Subcutaneous abdominal adipose tissue (tissue), 5 donors: ENCODE results near the gene UTP20.
"Not testable (repeated sequence)": the region's sequence is repeated elsewhere in the genome, so short reads cannot be mapped to it uniquely, and the experiment has no call there.

Source experiments
- H3K27ac ChIP-seq: one replicate; pipeline ENCODE4 v1.7.0; 2013; ENCODE audit warnings: low read depth, mild to moderate bottlenecking, inconsistent platforms, low read length, moderate library complexity
- H3K27me3 ChIP-seq, 5 donors: one replicate each; pipeline ENCODE4 v1.7.0; 2013; ENCODE audit warnings: low read length in 5 of 5, inconsistent platforms in 1 of 5; ENCODE audit not compliant: control insufficient read depth in 5 of 5, insufficient read depth in 4 of 5
- H3K36me3 ChIP-seq, 5 donors: one replicate each; pipeline ENCODE4 v1.7.0; 2013; ENCODE audit warnings: low read length in 5 of 5; ENCODE audit not compliant: control insufficient read depth in 5 of 5, insufficient read depth in 5 of 5
- H3K4me1 ChIP-seq, 5 donors: one replicate each; pipeline ENCODE4 v1.7.0; 2013; ENCODE audit warnings: low read length in 5 of 5, mild to moderate bottlenecking in 3 of 5, moderate library complexity in 1 of 5; ENCODE audit not compliant: control insufficient read depth in 5 of 5, insufficient read depth in 5 of 5
- H3K4me3 ChIP-seq, 5 donors: one replicate each; pipeline ENCODE4 v1.7.0; 2013; ENCODE audit warnings: low read length in 5 of 5, low read depth in 1 of 5
- H3K9ac ChIP-seq, 5 donors: one replicate each; pipeline ENCODE4 v1.7.0; 2013; ENCODE audit warnings: low read length in 5 of 5, mild to moderate bottlenecking in 4 of 5, moderate library complexity in 3 of 5
- H3K9me3 ChIP-seq, 5 donors: one replicate each; pipeline ENCODE4 v1.7.0; 2013; ENCODE audit warnings: low read length in 5 of 5; ENCODE audit not compliant: control insufficient read depth in 5 of 5
- donor health status: healthy.
- donor health status: healthy.
- donor health status: healthy.
- donor health status: healthy.
- donor health status: healthy.

Gene UTP20

GRCh38 chr12:101410169-101410568, 130.3 kb downstream of the UTP20 start:
- H3K27me3 ChIP-seq, H3K4me3 ChIP-seq, H3K9ac ChIP-seq, H3K27ac ChIP-seq, H3K9me3 ChIP-seq, H3K36me3 ChIP-seq: not testable (repeated sequence)
- peaks cover 4 to 30% (median 22%) of the 10 kb centered on the region in 5 donors for H3K4me1 ChIP-seq

DNA sequence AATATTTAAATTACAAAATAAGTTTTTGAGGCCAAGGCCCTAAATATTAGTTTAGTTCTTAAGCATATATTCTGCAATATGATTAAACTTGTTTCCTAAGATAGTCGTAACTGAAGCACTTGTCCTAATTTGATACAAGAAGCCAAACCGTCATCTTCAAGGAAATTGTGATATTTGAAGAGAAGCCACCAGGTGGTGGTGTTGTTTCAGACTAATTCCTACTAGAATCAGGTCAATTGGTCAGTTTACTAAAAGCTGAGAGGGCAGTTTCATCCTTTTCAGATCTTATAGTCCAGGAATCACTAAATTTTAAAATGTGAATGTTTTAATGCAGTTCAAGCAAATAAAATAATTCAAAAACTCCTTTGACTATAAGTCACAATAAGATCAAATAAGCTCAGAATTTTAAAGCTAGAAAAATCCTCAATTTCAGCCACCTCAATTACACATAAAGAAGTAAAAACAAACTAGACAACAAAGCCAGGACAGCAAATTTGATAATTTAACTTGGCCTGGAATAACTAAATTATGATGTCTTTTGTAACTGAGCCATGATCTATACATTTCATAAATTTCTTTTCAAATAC, 134.7 kb downstream of the UTP20 start:
- H3K27ac ChIP-seq, result no peak overlapping the region

DNA sequence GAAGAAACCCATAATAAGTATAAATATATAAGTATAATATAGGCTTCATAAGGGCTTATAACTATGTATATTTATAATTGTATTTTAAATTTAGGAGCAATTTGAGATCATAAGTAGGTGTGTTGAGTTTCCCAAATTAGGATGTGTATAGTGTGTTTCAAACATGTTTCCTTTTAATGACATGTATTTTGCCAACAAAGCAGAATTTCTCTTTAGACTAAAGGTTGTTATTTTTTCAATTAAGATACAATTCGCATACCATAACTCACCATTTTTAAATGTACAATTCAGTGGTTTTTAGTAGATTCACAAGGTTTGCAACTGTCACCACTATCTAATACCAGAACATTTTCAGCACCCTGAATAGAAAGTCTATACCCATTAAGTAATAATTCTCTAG, 135.3 kb downstream of the UTP20 start:
- Histone ChIP-seq H3K4me1 (no peaks in the 10 kb centered on the region), H3K9ac (no peak overlapping the region), H3K4me3 (no peak overlapping the region), H3K9me3 (no peaks in the 10 kb centered on the region), H3K27me3 (no peaks in the 10 kb centered on the region), H3K36me3 (no peaks in the 10 kb centered on the region), H3K27ac (no peak overlapping the region)

More for the DNA sequence above, 134.7 kb downstream of the UTP20 start:
- no peaks in the 10 kb centered on the region for H3K36me3 ChIP-seq
- H3K9ac ChIP-seq, result no peak overlapping the region
- no peak overlapping the region for H3K4me3 ChIP-seq
- no peaks in the 10 kb centered on the region for H3K27me3 ChIP-seq
- no peaks in the 10 kb centered on the region for H3K9me3 ChIP-seq
- no peaks in the 10 kb centered on the region for H3K4me1 ChIP-seq

DNA sequence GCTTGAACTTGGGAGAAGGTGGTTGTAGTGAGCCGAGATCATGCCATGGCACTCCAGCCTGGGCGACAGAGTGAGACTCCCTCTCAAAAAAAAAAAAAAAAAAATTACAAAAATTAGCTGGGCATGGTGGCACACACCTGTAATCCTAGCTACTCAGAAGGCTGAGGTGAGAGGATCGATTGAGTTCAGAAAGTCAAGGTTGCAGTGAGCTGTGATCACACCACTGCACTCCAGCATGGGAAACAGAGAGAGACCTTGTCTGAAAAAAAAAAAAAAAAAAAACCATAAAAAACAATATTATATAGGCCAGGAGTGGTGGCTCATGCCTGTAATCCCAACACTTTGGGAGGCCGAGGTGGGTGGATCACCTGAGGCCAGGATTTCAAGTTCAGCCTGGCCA, 142.2 kb downstream of the UTP20 start:
- not testable (repeated sequence) for H3K36me3 ChIP-seq, H3K9me3 ChIP-seq, H3K4me1 ChIP-seq, H3K27me3 ChIP-seq, H3K4me3 ChIP-seq, H3K9ac ChIP-seq, H3K27ac ChIP-seq

GRCh38 chr12:101424620-101425019, 144.7 kb downstream of the UTP20 start:
- peaks cover 0 to 2% (median 0%) of the 10 kb centered on the region in 5 donors for H3K27me3 ChIP-seq
- no peak overlapping the region for H3K9ac ChIP-seq
- H3K4me1 ChIP-seq, result no peaks in the 10 kb centered on the region
- H3K36me3 ChIP-seq, result no peaks in the 10 kb centered on the region
- H3K27ac ChIP-seq, result no peak overlapping the region
- no peaks in the 10 kb centered on the region for H3K9me3 ChIP-seq
- H3K4me3 ChIP-seq, result no peak overlapping the region

DNA sequence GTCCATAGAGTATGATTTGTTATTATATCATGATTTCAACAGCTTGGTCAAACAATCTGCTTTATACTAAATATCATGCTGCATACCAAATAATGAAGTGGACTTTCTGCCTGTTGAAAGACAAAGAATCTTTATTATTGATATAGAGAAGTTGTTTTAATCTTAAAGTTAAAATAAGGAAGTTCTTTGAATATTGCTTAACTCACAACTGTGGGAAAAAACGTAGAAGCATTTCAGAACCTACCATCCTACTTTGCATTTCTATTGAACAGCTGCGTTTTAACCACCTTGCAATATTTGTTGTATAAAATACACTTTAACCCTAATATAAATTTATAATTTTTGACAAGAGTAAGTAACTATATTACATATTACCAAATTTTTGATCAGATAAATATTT, 150.6 kb downstream of the UTP20 start:
- Histone ChIP-seq H3K9me3 (no peaks in the 10 kb centered on the region), H3K9ac (no peak overlapping the region), H3K27ac (no peak overlapping the region), H3K36me3 (no peaks in the 10 kb centered on the region), H3K4me3 (no peak overlapping the region), H3K27me3 (peaks cover 0 to 2% (median 0%) of the 10 kb centered on the region in 5 donors), H3K4me1 (no peaks in the 10 kb centered on the region)

GRCh38 chr12:101436136-101436535, 156.2 kb downstream of the UTP20 start:
- no peaks in the 10 kb centered on the region for H3K36me3 ChIP-seq
- no peak overlapping the region for H3K9ac ChIP-seq
- no peaks in the 10 kb centered on the region for H3K4me1 ChIP-seq
- no peaks in the 10 kb centered on the region for H3K9me3 ChIP-seq
- no peak overlapping the region for H3K27ac ChIP-seq
- no peaks in the 10 kb centered on the region for H3K27me3 ChIP-seq
- no peak overlapping the region for H3K4me3 ChIP-seq
